Measurements from ENCODE around the gene MPPED1.

- no peak for TF ChIP-seq NFIC (IDR thresholded peaks at IDR 0.05)
- TF ChIP-seq EGR1 (IDR thresholded peaks at IDR 0.05), result no peak
- TF ChIP-seq CEBPB (IDR thresholded peaks at IDR 0.05), result no peak
- no peak for TF ChIP-seq RAD21 (IDR thresholded peaks at IDR 0.05; ENCODE audit: low read depth)
- TF ChIP-seq, protein P1, sequence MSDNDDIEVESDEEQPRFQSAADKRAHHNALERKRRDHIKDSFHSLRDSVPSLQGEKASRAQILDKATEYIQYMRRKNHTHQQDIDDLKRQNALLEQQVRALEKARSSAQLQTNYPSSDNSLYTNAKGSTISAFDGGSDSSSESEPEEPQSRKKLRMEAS (IDR thresholded peaks at IDR 0.05), result no peak
- TF ChIP-seq, protein P2, sequence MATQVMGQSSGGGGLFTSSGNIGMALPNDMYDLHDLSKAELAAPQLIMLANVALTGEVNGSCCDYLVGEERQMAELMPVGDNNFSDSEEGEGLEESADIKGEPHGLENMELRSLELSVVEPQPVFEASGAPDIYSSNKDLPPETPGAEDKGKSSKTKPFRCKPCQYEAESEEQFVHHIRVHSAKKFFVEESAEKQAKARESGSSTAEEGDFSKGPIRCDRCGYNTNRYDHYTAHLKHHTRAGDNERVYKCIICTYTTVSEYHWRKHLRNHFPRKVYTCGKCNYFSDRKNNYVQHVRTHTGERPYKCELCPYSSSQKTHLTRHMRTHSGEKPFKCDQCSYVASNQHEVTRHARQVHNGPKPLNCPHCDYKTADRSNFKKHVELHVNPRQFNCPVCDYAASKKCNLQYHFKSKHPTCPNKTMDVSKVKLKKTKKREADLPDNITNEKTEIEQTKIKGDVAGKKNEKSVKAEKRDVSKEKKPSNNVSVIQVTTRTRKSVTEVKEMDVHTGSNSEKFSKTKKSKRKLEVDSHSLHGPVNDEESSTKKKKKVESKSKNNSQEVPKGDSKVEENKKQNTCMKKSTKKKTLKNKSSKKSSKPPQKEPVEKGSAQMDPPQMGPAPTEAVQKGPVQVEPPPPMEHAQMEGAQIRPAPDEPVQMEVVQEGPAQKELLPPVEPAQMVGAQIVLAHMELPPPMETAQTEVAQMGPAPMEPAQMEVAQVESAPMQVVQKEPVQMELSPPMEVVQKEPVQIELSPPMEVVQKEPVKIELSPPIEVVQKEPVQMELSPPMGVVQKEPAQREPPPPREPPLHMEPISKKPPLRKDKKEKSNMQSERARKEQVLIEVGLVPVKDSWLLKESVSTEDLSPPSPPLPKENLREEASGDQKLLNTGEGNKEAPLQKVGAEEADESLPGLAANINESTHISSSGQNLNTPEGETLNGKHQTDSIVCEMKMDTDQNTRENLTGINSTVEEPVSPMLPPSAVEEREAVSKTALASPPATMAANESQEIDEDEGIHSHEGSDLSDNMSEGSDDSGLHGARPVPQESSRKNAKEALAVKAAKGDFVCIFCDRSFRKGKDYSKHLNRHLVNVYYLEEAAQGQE (IDR thresholded peaks at IDR 0.05; ENCODE audit: low read depth), result no peak
- TF ChIP-seq FOXM1 (IDR thresholded peaks at IDR 0.05; ENCODE audit: borderline replicate concordance, low read depth), result no peak
- TF ChIP-seq YY1 (IDR thresholded peaks at IDR 0.05; ENCODE audit: low read depth), result no peak
- no peak for TF ChIP-seq EP300 (IDR thresholded peaks at IDR 0.05; ENCODE audit: borderline replicate concordance)
- TF ChIP-seq TAF1 (IDR thresholded peaks at IDR 0.05; ENCODE audit: low read depth), result no peak
- no peak for TF ChIP-seq TEAD4 (IDR thresholded peaks at IDR 0.05)
Observed at GRCh38 chr22:43479962-43480361, 68.1 kb downstream of the MPPED1 start.
